AG04450 (cell line): ENCODE measurements around the gene PRRG2. TPM values are rescaled to one million over a fixed set of nuclear protein-coding genes. Genes with fewer than 3 reads are reported as not detected.
A peak's percentile ranks its signal among the peaks of the same experiment; 100 is the strongest.

Experiments used
- CTCF ChIA-PET: fragments of 300-600, 350-600 bp; formaldehyde crosslinking; extraction: SDS; loops from one replicate; lab custom pipeline; 2022; ENCODE audit warnings: antibody characterized with exemption, inconsistent platforms; lab: Charles Lee
- POLR2A ChIA-PET: fragments of 350-600 bp; formaldehyde crosslinking; extraction: SDS; loops from one replicate; lab custom pipeline; 2021; ENCODE audit warnings: antibody characterized with exemption, inconsistent platforms; lab: Yijun Ruan, JAX
- DNase-seq: peaks from one replicate; pipeline ENCODE4 v3.0.0-alpha.2; 2011; ENCODE audit warnings: low read depth, low spot score
- H3K27ac ChIP-seq: one replicate; pipeline ENCODE4 v1.5.1; 2012; ENCODE audit warnings: low read depth, low read length, control low read depth
- H3K27me3 ChIP-seq: one replicate; pipeline ENCODE4 v1.6.0; 2012; ENCODE audit warnings: low read length; ENCODE audit not compliant: control insufficient read depth, insufficient read depth
- H3K4me3 ChIP-seq: 2 replicates; pipeline ENCODE4 v1.5.1; 2011; ENCODE audit warnings: mild to moderate bottlenecking, low read depth, low read length, control low read depth
- H3K9me3 ChIP-seq: 2 replicates; pipeline ENCODE4 v1.5.1; 2012; ENCODE audit warnings: low read length; ENCODE audit not compliant: control insufficient read depth, insufficient read depth
- polyA plus RNA-seq: library from polyadenylated mRNA; depleted of rRNA; stranded (reverse); fragments of >200 nt; gene quantifications from 2 replicates; pipeline ENCODE4 v1.2.3, GENCODE V29; 2011
- TF ChIP-seq, protein P1 (sequence below): IDR thresholded peaks from 2 replicates; pipeline ENCODE4 v1.5.1; 2011; ENCODE audit warnings: low read depth, low read length, control low read depth, inconsistent platforms

The PRRG2 gene
- polyA plus RNA-seq, 1 experiment: 0.35 TPM

DNA sequence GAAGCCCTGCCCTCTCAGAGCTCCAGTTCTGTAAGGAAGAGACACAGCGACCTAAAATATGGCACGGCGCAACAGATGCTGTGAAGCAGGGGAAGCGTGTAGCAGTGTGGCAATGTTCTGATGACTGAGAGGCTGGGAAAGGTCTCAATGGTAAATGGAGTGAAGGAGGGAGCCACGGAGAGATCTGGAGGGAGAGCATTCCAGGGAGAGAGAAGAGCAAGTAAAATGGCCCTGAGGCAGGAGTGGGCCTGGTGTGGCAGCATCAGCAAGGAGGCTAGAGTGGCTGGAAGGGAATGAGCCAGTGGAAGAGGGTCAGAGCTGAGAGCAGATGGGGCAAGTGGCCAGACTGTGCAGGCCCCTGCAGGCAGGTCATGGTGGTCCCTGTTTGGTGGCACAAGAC lies 37.0 kb upstream of the PRRG2 start:
- DNase-seq: no peak
- POLR2A ChIA-PET: interaction anchor here (1.6 kb wide), 1 partner anchor 46 kb away, joined by 4 read pairs; no protein-coding TSS in a partner anchor
- TF ChIP-seq, protein P1, sequence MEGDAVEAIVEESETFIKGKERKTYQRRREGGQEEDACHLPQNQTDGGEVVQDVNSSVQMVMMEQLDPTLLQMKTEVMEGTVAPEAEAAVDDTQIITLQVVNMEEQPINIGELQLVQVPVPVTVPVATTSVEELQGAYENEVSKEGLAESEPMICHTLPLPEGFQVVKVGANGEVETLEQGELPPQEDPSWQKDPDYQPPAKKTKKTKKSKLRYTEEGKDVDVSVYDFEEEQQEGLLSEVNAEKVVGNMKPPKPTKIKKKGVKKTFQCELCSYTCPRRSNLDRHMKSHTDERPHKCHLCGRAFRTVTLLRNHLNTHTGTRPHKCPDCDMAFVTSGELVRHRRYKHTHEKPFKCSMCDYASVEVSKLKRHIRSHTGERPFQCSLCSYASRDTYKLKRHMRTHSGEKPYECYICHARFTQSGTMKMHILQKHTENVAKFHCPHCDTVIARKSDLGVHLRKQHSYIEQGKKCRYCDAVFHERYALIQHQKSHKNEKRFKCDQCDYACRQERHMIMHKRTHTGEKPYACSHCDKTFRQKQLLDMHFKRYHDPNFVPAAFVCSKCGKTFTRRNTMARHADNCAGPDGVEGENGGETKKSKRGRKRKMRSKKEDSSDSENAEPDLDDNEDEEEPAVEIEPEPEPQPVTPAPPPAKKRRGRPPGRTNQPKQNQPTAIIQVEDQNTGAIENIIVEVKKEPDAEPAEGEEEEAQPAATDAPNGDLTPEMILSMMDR: no peak
- no peak overlapping the region for H3K4me3 ChIP-seq
- no peaks in the 10 kb centered on the region for H3K9me3 ChIP-seq
- no peaks in the 10 kb centered on the region for H3K27me3 ChIP-seq
- CTCF ChIA-PET: no interaction called here
- no peak overlapping the region for H3K27ac ChIP-seq

DNA sequence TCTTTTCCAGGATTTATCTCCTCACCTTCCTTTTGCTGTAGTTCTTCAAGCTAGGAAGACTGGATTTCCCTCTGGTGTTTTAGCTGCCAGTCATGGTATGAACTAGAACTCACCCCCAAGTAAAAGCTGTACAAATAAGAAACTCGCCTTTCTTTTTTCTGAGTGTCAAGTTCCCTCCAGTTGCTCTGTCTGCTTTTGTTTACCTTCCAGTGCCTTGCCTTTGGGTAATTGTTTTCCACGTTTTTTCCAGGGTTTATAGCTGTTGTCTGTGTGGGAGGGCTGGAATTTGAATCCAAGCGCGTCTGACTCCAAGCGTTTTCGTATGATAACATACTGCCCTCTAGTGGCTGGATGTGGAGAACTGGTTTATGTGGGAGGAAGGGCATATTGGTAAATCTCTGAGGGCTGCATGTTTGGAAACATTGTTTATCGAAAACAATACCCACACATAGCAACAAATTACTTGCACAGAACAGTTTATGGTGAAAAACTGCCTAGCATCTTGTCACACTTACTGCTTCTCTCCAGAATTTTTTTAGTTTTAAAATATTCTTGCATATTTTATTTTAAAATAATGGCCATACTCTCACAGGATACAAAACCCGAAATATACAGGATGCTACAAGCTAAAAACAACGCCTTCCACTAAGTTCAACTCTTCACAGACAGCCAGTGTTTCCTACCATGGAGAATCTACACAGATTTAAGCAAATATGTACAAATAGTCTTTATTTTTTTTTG lies 34.1 kb upstream of the PRRG2 start:
- CTCF ChIA-PET: interaction anchor here (0.5 to 3.6 kb wide), 36 partner anchors 8 to 175 kb away, joined by 3 to 46 read pairs (median 4); partner anchors contain the start of genes FCGRT, FLT3LG and RCN3
- H3K27me3 ChIP-seq: no peaks in the 10 kb centered on the region
- no peak overlapping the region for H3K27ac ChIP-seq
- POLR2A ChIA-PET: interaction anchor here (0.5 to 1.6 kb wide), 8 partner anchors 19 to 75 kb away, joined by 3 to 8 read pairs (median 4); partner anchors contain the start of genes NOSIP, RCN3 and RPS11
- H3K9me3 ChIP-seq: no peaks in the 10 kb centered on the region
- TF ChIP-seq, protein P1: peak; percentile 91
- no peak overlapping the region for H3K4me3 ChIP-seq
- peak; percentile 86 for DNase-seq

DNA sequence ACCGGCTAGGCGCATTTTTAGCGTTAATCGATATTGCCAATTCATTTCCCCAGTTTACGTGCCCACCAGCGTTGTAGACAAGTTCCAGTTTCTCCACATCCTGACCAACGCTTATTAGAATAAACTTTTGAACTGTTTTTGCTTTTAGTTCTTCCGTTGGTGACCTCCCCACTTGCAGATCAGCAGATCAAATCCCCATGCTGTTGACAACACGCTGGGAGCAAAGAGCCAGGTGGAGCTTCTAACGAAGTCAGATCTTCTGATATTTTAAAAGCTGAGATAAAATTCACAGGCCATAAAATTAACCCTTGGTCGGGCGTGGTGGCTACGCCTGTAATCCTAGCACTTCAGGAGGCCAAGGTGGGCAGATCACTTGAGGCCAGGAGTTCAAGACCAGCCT lies 32.1 kb upstream of the PRRG2 start:
- POLR2A ChIA-PET: interaction anchor here (1.0 to 1.2 kb wide), 2 partner anchors 26 to 46 kb away, joined by 3 to 4 read pairs; no protein-coding TSS in a partner anchor
- no peak for DNase-seq
- H3K4me3 ChIP-seq: no peak overlapping the region
- H3K27ac ChIP-seq: no peak overlapping the region
- no peaks in the 10 kb centered on the region for H3K9me3 ChIP-seq
- no peaks in the 10 kb centered on the region for H3K27me3 ChIP-seq
- CTCF ChIA-PET: interaction anchor here (1.7 to 6.5 kb wide), 3 partner anchors 21 to 158 kb away, joined by 4 to 46 read pairs (median 30); no protein-coding TSS in a partner anchor
- TF ChIP-seq, protein P1: no peak

DNA sequence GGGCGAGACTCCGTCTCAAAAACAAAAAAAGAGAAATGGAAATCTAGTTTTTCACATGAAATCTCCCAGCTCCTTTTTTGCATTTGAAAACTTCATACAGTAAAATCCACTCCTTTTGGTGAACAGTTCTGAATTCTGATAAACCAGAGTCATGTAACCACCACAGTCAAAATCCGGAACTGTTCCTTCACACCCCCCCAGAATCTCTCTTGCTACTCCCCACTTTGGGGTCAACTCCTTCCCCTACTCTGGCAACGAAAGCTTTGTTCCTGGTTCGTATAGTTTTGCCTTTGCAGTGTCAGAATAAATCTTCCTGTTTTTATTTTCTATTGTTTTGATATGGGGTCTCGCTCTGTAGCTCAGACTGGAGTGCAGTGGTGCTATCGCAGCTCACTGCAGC lies 29.6 kb upstream of the PRRG2 start:
- Histone ChIP-seq H3K27me3 (no peaks in the 10 kb centered on the region), H3K9me3 (peaks cover 8% of the 10 kb centered on the region; the same call in 1 of the 2 replicates), H3K27ac (no peak overlapping the region), H3K4me3 (no peak overlapping the region)
- ChIA-PET POLR2A (interaction anchor here (0.6 to 1.4 kb wide), 2 partner anchors 16 to 129 kb away, joined by 3 read pairs; no protein-coding TSS in a partner anchor), CTCF (interaction anchor here (6.5 kb wide), 1 partner anchor 18 kb away, joined by 30 read pairs; no protein-coding TSS in a partner anchor)
- DNase-seq: no peak
- TF ChIP-seq, protein P1: no peak

- H3K9me3 ChIP-seq: peaks cover 10% of the 10 kb centered on the region; the same call in 1 of the 2 replicates
- no peak for DNase-seq
- ChIA-PET POLR2A (interaction anchor here (1.4 kb wide), 1 partner anchor 128 kb away, joined by 3 read pairs; no protein-coding TSS in a partner anchor), CTCF (interaction anchor here (0.6 to 6.5 kb wide), 2 partner anchors 17 to 50 kb away, joined by 4 to 30 read pairs; no protein-coding TSS in a partner anchor)
- no peak overlapping the region for H3K27ac ChIP-seq
- no peak overlapping the region for H3K4me3 ChIP-seq
- TF ChIP-seq, protein P1: no peak
- H3K27me3 ChIP-seq: no peaks in the 10 kb centered on the region
Measured at GRCh38 chr19:49552749-49553148, 28.4 kb upstream of the PRRG2 start.
